Caco-2 (cell line): ENCODE data around the gene DDO. TPM values are rescaled to one million over a fixed set of nuclear protein-coding genes. Genes with fewer than 3 reads are reported as not detected.

Experiments used
- BruUV-seq: library from RNA; stranded (reverse); fragments of 400-500 nt; replicated peaks from 2 replicates; lab custom pipeline; 2021; lab: Mats Ljungman, UMichigan
- CTCF ChIA-PET: fragments of 300-600 bp; sonication (Branson Sonifier 250); formaldehyde crosslinking; loops from one replicate; lab custom pipeline; 2022; ENCODE audit warnings: antibody characterized with exemption; lab: Charles Lee
- POLR2A ChIA-PET: fragments of 300-600 bp; sonication (Branson Sonifier 250); formaldehyde crosslinking; loops from one replicate; lab custom pipeline; 2022; ENCODE audit warnings: antibody characterized with exemption; lab: Charles Lee
- DNase-seq, 2 experiments: peaks; one replicate each; pipeline versions ENCODE4 v3.0.0 to v3.0.0-alpha.2; 2020 to 2022
- H3K27me3 ChIP-seq: replicated peaks from 2 replicates; pipeline ENCODE4 v1.6.0; 2011; ENCODE audit warnings: low read length; ENCODE audit not compliant: control insufficient read depth, insufficient read depth
- H3K36me3 ChIP-seq: 2 replicates; pipeline ENCODE4 v1.5.1; 2011; ENCODE audit warnings: low read length; ENCODE audit not compliant: control insufficient read depth, insufficient read depth
- H3K4me1 ChIP-seq: fragments of 250-450 bp; sonication (Bioruptor Pico); 2 replicates; pipeline ENCODE4 v1.5.1; 2020; ENCODE audit warnings: mild to moderate bottlenecking
- H3K4me3 ChIP-seq: 2 replicates; pipeline ENCODE4 v1.5.1; 2011; ENCODE audit warnings: low read depth, mild to moderate bottlenecking, control low read depth, low read length
- H3K9me3 ChIP-seq: fragments of 250-450 bp; sonication (Bioruptor Pico); 2 replicates; pipeline ENCODE4 v1.5.1; 2020; ENCODE audit warnings: mild to moderate bottlenecking, moderate library complexity
- H3K27ac Mint-ChIP-seq: one replicate; pipeline ENCODE4 v1.8.0; 2022; ENCODE audit warnings: mixed read lengths; ENCODE audit not compliant: unreplicated experiment
- H3K27me3 Mint-ChIP-seq: one replicate; pipeline ENCODE4 v1.8.0; 2022; ENCODE audit warnings: mixed read lengths; ENCODE audit not compliant: insufficient read depth, unreplicated experiment
- H3K36me3 Mint-ChIP-seq: one replicate; pipeline ENCODE4 v1.8.0; 2022; ENCODE audit warnings: mild to moderate bottlenecking, mixed read lengths; ENCODE audit not compliant: insufficient read depth, unreplicated experiment
- H3K4me1 Mint-ChIP-seq: one replicate; pipeline ENCODE4 v1.8.0; 2022; ENCODE audit warnings: low read depth, mixed read lengths; ENCODE audit not compliant: unreplicated experiment
- H3K4me3 Mint-ChIP-seq: one replicate; pipeline ENCODE4 v1.8.0; 2022; ENCODE audit warnings: mild to moderate bottlenecking, moderate library complexity, mixed read lengths; ENCODE audit not compliant: unreplicated experiment
- H3K9me3 Mint-ChIP-seq: one replicate; pipeline ENCODE4 v1.8.0; 2022; ENCODE audit warnings: mixed read lengths; ENCODE audit not compliant: unreplicated experiment
- CTCF ChIP-seq, 2 experiments: fragments of 200-600 bp in 1 of 2; IDR thresholded peaks; 1 replicate in 1 of 2; 2 replicates in 1 of 2; pipeline versions ENCODE4 v1.5.1 to v1.8.0; 2011 to 2022; ENCODE audit warnings: antibody characterized with exemption in 1 of 2, control low read depth in 1 of 2, inconsistent platforms in 1 of 2, low read depth in 1 of 2, low read length in 1 of 2, mild to moderate bottlenecking in 1 of 2, moderate library complexity in 1 of 2; ENCODE audit not compliant: insufficient read depth in 1 of 2, severe bottlenecking in 1 of 2, unreplicated experiment in 1 of 2
- intact Hi-C: fragments of 100-400 bp; cut with micrococcal nuclease; formaldehyde crosslinking; loops from one replicate; pipeline ENCODE4 v1.10.0; 2022; ENCODE audit not compliant: unreplicated experiment
- total RNA-seq: library from RNA; stranded (reverse); gene quantifications from 2 replicates; pipeline ENCODE4 v1.2.3, GENCODE V29; 2022

DDO gene
- total RNA-seq, 1 experiment from 2014 or later = not detected

- H3K9me3 ChIP-seq = no peaks in the 10 kb centered on the region
- CTCF ChIA-PET = no interaction called here
- H3K36me3 ChIP-seq = no peaks in the 10 kb centered on the region
- peaks cover 18% of the 10 kb centered on the region for H3K4me1 ChIP-seq
- Mint-ChIP-seq H3K27ac (no peak overlapping the region), H3K4me1 (peaks cover 15% of the 10 kb centered on the region), H3K36me3 (no peaks in the 10 kb centered on the region), H3K4me3 (no peak overlapping the region), H3K9me3 (peaks cover 15% of the 10 kb centered on the region), H3K27me3 (no peaks in the 10 kb centered on the region)
- no peak for DNase-seq
- no peak overlapping the region for H3K4me3 ChIP-seq
- no peaks in the 10 kb centered on the region for H3K27me3 ChIP-seq
- TF ChIP-seq CTCF (IDR thresholded peaks at IDR 0.05; ENCODE audit: insufficient read depth in 1 of 2, low read depth in 1 of 2, low read length in 1 of 2, severe bottlenecking in 1 of 2, unreplicated experiment in 1 of 2) = no peak
- intact Hi-C loops = no loop called here
- no TSS peak for BruUV-seq
- POLR2A ChIA-PET = no interaction called here
These were observed 29.9 kb downstream of the DDO start for GRCh38 chr6:110385458-110385863.

GRCh38 chr6:110378552-110378951 lies 36.8 kb downstream of the DDO start:
- DNase-seq = no peak
- Mint-ChIP-seq H3K27me3 (no peaks in the 10 kb centered on the region), H3K4me1 (no peaks in the 10 kb centered on the region), H3K27ac (no peak overlapping the region), H3K4me3 (no peak overlapping the region), H3K9me3 (peaks cover 20% of the 10 kb centered on the region), H3K36me3 (no peaks in the 10 kb centered on the region)
- H3K9me3 ChIP-seq = no peaks in the 10 kb centered on the region
- H3K4me3 ChIP-seq = no peak overlapping the region
- no peaks in the 10 kb centered on the region for H3K36me3 ChIP-seq
- H3K27me3 ChIP-seq = no peaks in the 10 kb centered on the region
- no peak for TF ChIP-seq CTCF (IDR thresholded peaks at IDR 0.05; ENCODE audit: insufficient read depth in 1 of 2, low read depth in 1 of 2, low read length in 1 of 2, severe bottlenecking in 1 of 2, unreplicated experiment in 1 of 2)
- intact Hi-C loops = no loop called here
- H3K4me1 ChIP-seq = no peaks in the 10 kb centered on the region
- POLR2A ChIA-PET = no interaction called here
- CTCF ChIA-PET = interaction anchor here (0.6 kb wide), 1 partner anchor 11 kb away, joined by 3 read pairs; no protein-coding TSS in a partner anchor
- no TSS peak for BruUV-seq

GRCh38 chr6:110369066-110369465 lies 46.3 kb downstream of the DDO start:
- H3K36me3 Mint-ChIP-seq = no peaks in the 10 kb centered on the region
- TF ChIP-seq CTCF (IDR thresholded peaks at IDR 0.05; ENCODE audit: insufficient read depth in 1 of 2, low read depth in 1 of 2, low read length in 1 of 2, severe bottlenecking in 1 of 2, unreplicated experiment in 1 of 2) = no peak
- Histone ChIP-seq H3K4me1 (no peaks in the 10 kb centered on the region), H3K27me3 (no peaks in the 10 kb centered on the region), H3K4me3 (no peak overlapping the region), H3K36me3 (no peaks in the 10 kb centered on the region), H3K9me3 (no peaks in the 10 kb centered on the region)
- peaks cover 6% of the 10 kb centered on the region for H3K4me1 Mint-ChIP-seq
- ChIA-PET CTCF (no interaction called here), POLR2A (no interaction called here)
- H3K27me3 Mint-ChIP-seq = peaks cover 26% of the 10 kb centered on the region
- no peak for DNase-seq
- intact Hi-C loops = no loop called here
- no peak overlapping the region for H3K27ac Mint-ChIP-seq
- H3K9me3 Mint-ChIP-seq = no peaks in the 10 kb centered on the region
- H3K4me3 Mint-ChIP-seq = no peak overlapping the region
- no TSS peak for BruUV-seq
